Chondrocyte (in vitro differentiated cells): Measurements from ENCODE around the gene BLTP3B. TPM values are rescaled to one million over a fixed set of nuclear protein-coding genes. Genes with fewer than 3 reads are reported as not detected.

Source experiments
- DNase-seq: peaks from one replicate; pipeline ENCODE4 v3.0.0; 2021; ENCODE audit warnings: mixed read lengths, low spot score
- H3K27ac Mint-ChIP-seq: one replicate; pipeline ENCODE4 v1.8.0; 2021; ENCODE audit warnings: mild to moderate bottlenecking, moderate library complexity, mixed read lengths; ENCODE audit not compliant: unreplicated experiment
- H3K27me3 Mint-ChIP-seq: 2 replicates; pipeline ENCODE4 v1.8.0; 2021; ENCODE audit warnings: low read depth, mixed read lengths
- H3K36me3 Mint-ChIP-seq: 2 replicates; pipeline ENCODE4 v1.8.0; 2021; ENCODE audit warnings: low read depth, mixed read lengths
- H3K4me1 Mint-ChIP-seq: 2 replicates; pipeline ENCODE4 v1.8.0; 2021; ENCODE audit warnings: low read depth, mild to moderate bottlenecking, mixed read lengths
- H3K4me3 Mint-ChIP-seq: one replicate; pipeline ENCODE4 v1.8.0; 2021; ENCODE audit warnings: mild to moderate bottlenecking, moderate library complexity, mixed read lengths; ENCODE audit not compliant: unreplicated experiment
- H3K9me3 Mint-ChIP-seq: 2 replicates; pipeline ENCODE4 v1.8.0; 2021; ENCODE audit warnings: low read depth, mixed read lengths
- total RNA-seq: library from RNA; stranded (reverse); gene quantifications from 3 replicates; pipeline ENCODE4 v1.2.1, GENCODE V29; 2021
- TF ChIP-seq, protein P1 (sequence below): fragments of 200-600 bp; sonication (generic); IDR thresholded peaks from 2 replicates; pipeline ENCODE4 v1.5.0; 2021; ENCODE audit warnings: antibody characterized with exemption, mild to moderate bottlenecking, moderate library complexity

BLTP3B gene
- total RNA-seq, 1 donor from 2014 or later = 13.9 TPM

DNA sequence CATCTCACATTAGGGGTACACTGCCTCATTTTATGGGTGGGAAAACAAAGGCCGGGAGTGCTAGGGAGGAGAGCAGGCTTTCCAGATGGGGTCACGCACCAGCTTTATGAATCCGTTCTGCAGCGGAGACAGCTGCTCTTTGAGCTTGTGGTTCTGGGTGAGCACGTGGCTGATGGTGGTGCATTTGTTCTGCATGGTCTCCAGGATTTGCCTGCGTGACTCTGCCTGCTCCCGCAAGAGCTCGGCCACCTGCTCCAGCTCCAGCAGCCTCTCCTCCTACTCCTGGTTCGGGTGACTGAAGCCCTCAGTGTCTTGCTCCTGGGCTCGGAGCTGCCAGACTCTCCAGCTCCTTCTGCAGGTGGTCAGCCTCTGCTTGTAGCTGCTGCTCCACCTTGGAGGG, 23.6 kb upstream of the BLTP3B start:
- Mint-ChIP-seq H3K27ac (no peak overlapping the region), H3K4me1 (peaks cover 16% of the 10 kb centered on the region), H3K9me3 (no peaks in the 10 kb centered on the region), H3K4me3 (no peak overlapping the region), H3K36me3 (no peaks in the 10 kb centered on the region), H3K27me3 (peaks cover 2% of the 10 kb centered on the region)
- TF ChIP-seq, protein P1, sequence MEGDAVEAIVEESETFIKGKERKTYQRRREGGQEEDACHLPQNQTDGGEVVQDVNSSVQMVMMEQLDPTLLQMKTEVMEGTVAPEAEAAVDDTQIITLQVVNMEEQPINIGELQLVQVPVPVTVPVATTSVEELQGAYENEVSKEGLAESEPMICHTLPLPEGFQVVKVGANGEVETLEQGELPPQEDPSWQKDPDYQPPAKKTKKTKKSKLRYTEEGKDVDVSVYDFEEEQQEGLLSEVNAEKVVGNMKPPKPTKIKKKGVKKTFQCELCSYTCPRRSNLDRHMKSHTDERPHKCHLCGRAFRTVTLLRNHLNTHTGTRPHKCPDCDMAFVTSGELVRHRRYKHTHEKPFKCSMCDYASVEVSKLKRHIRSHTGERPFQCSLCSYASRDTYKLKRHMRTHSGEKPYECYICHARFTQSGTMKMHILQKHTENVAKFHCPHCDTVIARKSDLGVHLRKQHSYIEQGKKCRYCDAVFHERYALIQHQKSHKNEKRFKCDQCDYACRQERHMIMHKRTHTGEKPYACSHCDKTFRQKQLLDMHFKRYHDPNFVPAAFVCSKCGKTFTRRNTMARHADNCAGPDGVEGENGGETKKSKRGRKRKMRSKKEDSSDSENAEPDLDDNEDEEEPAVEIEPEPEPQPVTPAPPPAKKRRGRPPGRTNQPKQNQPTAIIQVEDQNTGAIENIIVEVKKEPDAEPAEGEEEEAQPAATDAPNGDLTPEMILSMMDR = no peak
- no peak for DNase-seq

DNA sequence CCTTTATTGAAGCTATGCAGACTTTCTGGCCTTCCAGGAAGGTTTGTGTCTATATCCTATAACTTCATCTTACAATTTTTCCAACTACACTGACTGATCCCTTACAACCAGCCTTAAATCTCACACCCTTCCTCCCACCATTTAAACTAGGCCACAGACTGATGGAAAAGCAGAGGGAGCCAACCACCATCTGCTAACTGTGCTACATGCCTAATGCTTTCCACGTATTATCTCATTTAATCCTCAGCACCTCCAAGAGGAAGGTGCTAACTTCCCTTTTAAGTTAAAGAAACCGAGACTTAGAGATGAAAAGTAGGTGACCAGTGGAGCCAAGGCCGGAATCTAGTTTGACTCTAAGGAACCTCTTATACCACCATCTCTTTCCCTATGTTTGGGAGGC, 22.7 kb upstream of the BLTP3B start:
- TF ChIP-seq, protein P1 = no peak
- Mint-ChIP-seq H3K9me3 (no peaks in the 10 kb centered on the region), H3K4me1 (peaks cover 12% of the 10 kb centered on the region), H3K36me3 (no peaks in the 10 kb centered on the region), H3K27ac (no peak overlapping the region), H3K4me3 (no peak overlapping the region), H3K27me3 (peaks cover 2% of the 10 kb centered on the region)
- no peak for DNase-seq

DNA sequence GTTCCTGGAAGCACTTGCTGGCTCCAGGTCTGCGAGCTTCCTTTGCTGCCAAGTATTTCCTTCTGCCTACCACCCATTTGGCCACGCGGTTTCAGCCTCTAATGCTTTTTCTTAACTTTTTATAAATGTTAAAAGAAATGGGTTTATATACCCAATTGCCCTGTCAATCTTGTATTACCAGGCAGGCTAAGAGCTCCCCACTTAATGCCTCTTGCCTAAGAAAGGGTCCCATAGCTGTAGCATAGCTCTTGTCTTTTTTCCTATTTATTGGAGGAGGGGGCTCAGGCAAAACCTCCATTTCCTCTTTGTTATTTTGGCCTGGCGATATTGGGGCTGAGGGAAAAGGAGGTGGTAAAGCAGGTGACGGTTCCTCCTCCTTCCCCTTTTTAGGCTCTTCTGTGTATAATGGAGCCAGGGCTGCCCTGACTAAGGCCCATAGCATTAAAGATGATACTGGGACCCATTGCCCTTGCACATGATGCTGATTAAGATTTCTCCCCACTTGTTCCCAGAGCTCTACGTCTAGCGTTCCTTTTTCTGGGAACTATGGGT, 21.6 kb upstream of the BLTP3B start:
- H3K9me3 Mint-ChIP-seq = no peaks in the 10 kb centered on the region
- peaks cover 12% of the 10 kb centered on the region for H3K4me1 Mint-ChIP-seq

DNA sequence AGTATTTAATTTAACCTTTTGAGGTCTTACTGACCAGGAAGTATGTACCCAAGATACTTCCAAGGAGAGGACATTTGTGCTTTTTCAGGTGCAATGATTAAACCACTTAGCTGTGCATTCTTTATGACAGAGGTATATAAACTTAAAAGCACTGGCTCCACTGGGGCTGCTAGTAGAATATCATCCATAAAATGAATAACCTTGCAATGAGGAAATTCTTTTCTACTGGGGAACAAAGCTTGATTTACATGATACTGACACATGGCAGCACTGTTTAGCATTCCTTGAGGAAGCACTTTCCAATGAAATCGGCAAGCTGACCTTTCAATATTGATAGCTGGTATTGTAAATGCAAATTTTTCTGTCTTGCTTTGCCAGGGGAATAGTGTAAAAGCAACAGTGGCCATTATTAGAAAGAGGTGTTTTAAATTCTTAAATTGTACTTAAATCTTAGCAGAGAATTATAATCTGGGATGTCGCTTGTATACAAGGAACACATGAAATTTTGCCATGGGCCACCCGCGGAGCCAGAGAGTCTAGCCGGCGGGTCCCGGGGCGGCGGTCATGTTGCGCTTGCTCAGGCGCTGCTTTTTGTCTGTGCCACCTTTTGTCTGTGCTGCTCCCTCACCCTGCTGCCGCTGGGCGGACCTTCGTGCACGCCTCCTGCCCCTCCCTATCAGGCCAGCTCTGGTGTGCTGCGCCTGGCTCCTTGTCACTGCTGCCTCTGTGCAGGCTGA, 20.9 kb upstream of the BLTP3B start:
- Mint-ChIP-seq H3K4me1 (peaks cover 12% of the 10 kb centered on the region), H3K9me3 (no peaks in the 10 kb centered on the region), H3K27me3 (peaks cover 2% of the 10 kb centered on the region), H3K27ac (peak overlapping the region; percentile 49), H3K4me3 (peak overlapping the region; percentile 76), H3K36me3 (no peaks in the 10 kb centered on the region)
- TF ChIP-seq, protein P1 = peak; percentile 46
- DNase-seq = no peak

More for the DNA sequence above, 21.6 kb upstream of the BLTP3B start:
- Mint-ChIP-seq H3K27ac (peak overlapping the region; percentile 49), H3K27me3 (peaks cover 2% of the 10 kb centered on the region), H3K4me3 (peak overlapping the region; percentile 76), H3K36me3 (no peaks in the 10 kb centered on the region)
- no peak for DNase-seq
- TF ChIP-seq, protein P1 = no peak

DNA sequence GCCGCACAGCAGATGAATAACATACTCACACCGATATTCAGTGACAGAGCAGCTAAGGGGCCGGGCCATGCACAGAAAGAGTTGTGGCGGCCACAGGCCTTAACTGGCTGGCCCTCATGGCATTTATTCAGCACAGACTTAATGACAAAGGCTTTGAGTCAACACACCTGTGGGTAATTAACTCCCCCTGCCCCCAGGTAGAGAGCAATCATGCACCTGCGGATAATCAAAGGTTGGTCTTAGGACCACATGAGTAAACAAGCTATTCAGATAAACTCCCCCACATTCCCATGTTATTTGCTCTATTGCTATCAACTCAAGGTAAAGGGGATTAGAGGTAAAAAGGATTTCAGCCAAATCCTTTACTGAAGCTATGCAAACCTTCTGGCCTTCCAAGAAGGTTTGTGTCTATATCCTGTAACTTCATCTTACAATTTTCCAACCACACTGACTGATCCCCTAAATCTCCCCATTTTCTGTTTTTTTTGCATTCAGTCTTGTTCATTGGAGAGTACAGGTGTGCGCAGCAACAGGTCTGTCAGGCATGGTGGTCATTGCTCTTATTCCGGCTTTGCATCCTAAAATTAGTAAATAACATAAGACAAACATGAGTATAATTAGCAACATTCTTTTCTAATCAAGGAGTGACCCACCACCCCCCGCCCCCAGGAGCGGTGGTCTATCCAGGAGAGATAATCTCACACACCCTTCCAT, 16.9 kb upstream of the BLTP3B start:
- H3K4me1 Mint-ChIP-seq = peaks cover 12% of the 10 kb centered on the region

More for the DNA sequence above, 16.9 kb upstream of the BLTP3B start:
- DNase-seq = no peak
- TF ChIP-seq, protein P1 = no peak
- no peaks in the 10 kb centered on the region for H3K36me3 Mint-ChIP-seq
- H3K27me3 Mint-ChIP-seq = peaks cover 2% of the 10 kb centered on the region
- H3K4me3 Mint-ChIP-seq = no peak overlapping the region
- no peak overlapping the region for H3K27ac Mint-ChIP-seq
- H3K9me3 Mint-ChIP-seq = no peaks in the 10 kb centered on the region
